SK-N-SH (cell line): ENCODE measurements around the gene SIDT2. TPM values are rescaled to one million over a fixed set of nuclear protein-coding genes. Genes with fewer than 3 reads are reported as not detected.
"Not testable (repeated sequence)": the region's sequence is repeated elsewhere in the genome, so short reads cannot be mapped to it uniquely, and the experiment has no call there.

Experiments used
- CTCF ChIA-PET: fragments of 300-600, 350-600 bp; formaldehyde crosslinking; extraction: SDS; loops from one replicate; lab custom pipeline; 2021; lab: Yijun Ruan, JAX
- POLR2A ChIA-PET: fragments of 350-600 bp; sonication (Branson Sonifier 250); formaldehyde crosslinking; extraction: SDS; loops from one replicate; lab custom pipeline; 2020; ENCODE audit warnings: antibody characterized with exemption, inconsistent platforms; lab: Yijun Ruan, JAX
- DNase-seq: peaks from one replicate; pipeline ENCODE4 v3.0.0; 2012
- H2AFZ ChIP-seq: fragments of 200-600 bp; sonication (generic); 2 replicates; pipeline ENCODE4 v1.8.1; 2016; ENCODE audit warnings: antibody characterized with exemption, mild to moderate bottlenecking, low read depth
- H3F3A ChIP-seq: fragments of 200-600 bp; sonication (generic); replicated peaks from 2 replicates; pipeline ENCODE3; 2016; ENCODE audit warnings: antibody characterized with exemption, mild to moderate bottlenecking; ENCODE audit not compliant: insufficient read depth
- H3K27ac ChIP-seq, 2 experiments: fragments of 200-500 bp in 1 of 2; fragments of 200-600 bp in 1 of 2; sonication (Bioruptor generic) in 1 of 2; sonication (generic), shearing (Covaris generic) in 1 of 2; 2 replicates each; pipeline versions ENCODE4 v1.5.1 to v1.6.1; 2014 to 2016; ENCODE audit warnings: low read depth in 2 of 2, inconsistent platforms in 1 of 2, low read length in 1 of 2, mild to moderate bottlenecking in 1 of 2, mixed read lengths in 1 of 2
- H3K27me3 ChIP-seq: fragments of 200-600 bp; sonication (generic), shearing (Covaris generic); 2 replicates; pipeline ENCODE4 v1.6.1; 2016; ENCODE audit warnings: mixed run types; ENCODE audit not compliant: insufficient read depth
- H3K36me3 ChIP-seq, 2 experiments: fragments of 200-500 bp in 1 of 2; fragments of 200-600 bp in 1 of 2; sonication (Bioruptor generic) in 1 of 2; sonication (generic) in 1 of 2; replicated peaks in 1 of 2; 2 replicates each; pipeline versions ENCODE3 to v1.5.1; 2014 to 2016; ENCODE audit warnings: low read length in 1 of 2, mild to moderate bottlenecking in 1 of 2; ENCODE audit not compliant: insufficient read depth in 2 of 2, control insufficient read depth in 1 of 2
- H3K4me1 ChIP-seq, 2 experiments: fragments of 200-500 bp in 1 of 2; fragments of 200-600 bp in 1 of 2; sonication (Bioruptor generic) in 1 of 2; sonication (generic), shearing (Covaris generic) in 1 of 2; 2 replicates each; pipeline versions ENCODE4 v1.5.1 to v1.6.1; 2014 to 2016; ENCODE audit warnings: low read depth in 1 of 2, low read length in 1 of 2, mixed run types in 1 of 2; ENCODE audit not compliant: insufficient read depth in 2 of 2, control insufficient read depth in 1 of 2
- H3K4me2 ChIP-seq: fragments of 200-600 bp; sonication (generic), shearing (Covaris generic); 2 replicates; pipeline ENCODE4 v1.6.1; 2017; ENCODE audit warnings: mixed run types
- H3K4me3 ChIP-seq, 2 experiments: fragments of 200-500 bp in 1 of 2; fragments of 200-600 bp in 1 of 2; sonication (Bioruptor generic) in 1 of 2; sonication (generic), shearing (Covaris generic) in 1 of 2; 2 replicates each; pipeline versions ENCODE4 v1.5.1 to v1.8.1; 2014 to 2016; ENCODE audit warnings: low read depth in 2 of 2, inconsistent platforms in 1 of 2, low read length in 1 of 2, mild to moderate bottlenecking in 1 of 2, mixed read lengths in 1 of 2, moderate library complexity in 1 of 2
- H3K79me2 ChIP-seq: fragments of 200-600 bp; sonication (generic); 2 replicates; pipeline ENCODE4 v1.8.1; 2017; ENCODE audit warnings: mild to moderate bottlenecking; ENCODE audit not compliant: insufficient read depth
- H3K9ac ChIP-seq: fragments of 200-600 bp; sonication (generic); 2 replicates; pipeline ENCODE4 v1.6.1; 2017; ENCODE audit warnings: mixed run types
- H3K9me2 ChIP-seq: fragments of 200-600 bp; sonication (generic); 2 replicates; pipeline ENCODE4 v1.6.1; 2017; ENCODE audit warnings: mixed run types
- H3K9me3 ChIP-seq: fragments of 200-600 bp; sonication (generic); 2 replicates; pipeline ENCODE4 v1.6.1; 2017; ENCODE audit warnings: mixed run types, mild to moderate bottlenecking, moderate library complexity
- H4K20me1 ChIP-seq: fragments of 200-600 bp; sonication (generic); 2 replicates; pipeline ENCODE4 v1.6.1; 2017; ENCODE audit warnings: mild to moderate bottlenecking, mixed run types; ENCODE audit not compliant: insufficient read depth
- EP300 ChIP-seq, 2 experiments: IDR thresholded peaks; 2 replicates each; pipeline versions ENCODE4 v1.4.0 to v1.6.1; 2012; ENCODE audit warnings: borderline replicate concordance in 1 of 2, low read depth in 1 of 2, low read length in 1 of 2
- EZH2phosphoT487 ChIP-seq: fragments of 200-600 bp; sonication (generic); IDR thresholded peaks from 2 replicates; pipeline ENCODE4 v1.6.1; 2017; ENCODE audit warnings: low read depth, mixed run types, mild to moderate bottlenecking, antibody characterized with exemption, moderate library complexity, borderline replicate concordance
- FOXJ3 ChIP-seq: sonication (generic); formaldehyde crosslinking; IDR thresholded peaks from 2 replicates; pipeline ENCODE4 v1.5.1; 2020; ENCODE audit warnings: mild to moderate bottlenecking, missing genetic modification reagents
- GABPA ChIP-seq: IDR thresholded peaks from 2 replicates; pipeline ENCODE4 v1.4.0; 2012; ENCODE audit warnings: low read depth, mild to moderate bottlenecking
- IRF3 ChIP-seq: fragments of 150-350 bp; IDR thresholded peaks from 2 replicates; pipeline ENCODE4 v1.6.1; 2016; ENCODE audit warnings: mild to moderate bottlenecking, low read depth, low read length
- MEF2A ChIP-seq: IDR thresholded peaks from 2 replicates; pipeline ENCODE4 v1.4.0; 2012; ENCODE audit warnings: low read depth, borderline replicate concordance
- NRF1 ChIP-seq: IDR thresholded peaks from 2 replicates; pipeline ENCODE4 v1.6.1; 2012; ENCODE audit warnings: low read depth, mild to moderate bottlenecking, low read length
- POLR2AphosphoS5 ChIP-seq: IDR thresholded peaks from 2 replicates; pipeline ENCODE4 v1.6.1; 2012; ENCODE audit warnings: low read depth, low read length
- REST ChIP-seq: IDR thresholded peaks from 2 replicates; pipeline ENCODE4 v1.6.1; 2012; ENCODE audit warnings: mild to moderate bottlenecking, low read depth, low read length, moderate library complexity
- TAF1 ChIP-seq: IDR thresholded peaks from 2 replicates; pipeline ENCODE4 v1.6.1; 2012; ENCODE audit warnings: low read depth, mild to moderate bottlenecking, low read length, moderate library complexity, borderline replicate concordance
- TCF12 ChIP-seq: IDR thresholded peaks from 2 replicates; pipeline ENCODE4 v1.4.0; 2012
- TEAD4 ChIP-seq: IDR thresholded peaks from 2 replicates; pipeline ENCODE4 v1.4.0; 2012; ENCODE audit warnings: mild to moderate bottlenecking, borderline replicate concordance; ENCODE audit not compliant: insufficient read depth
- YY1 ChIP-seq: IDR thresholded peaks from 2 replicates; pipeline ENCODE4 v1.4.0; 2012; ENCODE audit warnings: low read depth, mild to moderate bottlenecking
- ZBTB33 ChIP-seq: IDR thresholded peaks from 2 replicates; pipeline ENCODE4 v1.4.0; 2012; ENCODE audit warnings: low read depth, borderline replicate concordance
- WGBS: methylation state at CpG from one replicate; pipeline ENCODE4 v1.1.6; 2017; ENCODE audit warnings: low lambda C conversion rate; 5-methylcytosine and 5-hydroxymethylcytosine counted together
- polyA plus RNA-seq, 3 experiments: library from polyadenylated mRNA; depleted of rRNA; stranded (reverse); fragments of >200 nt; gene quantifications; 2 replicates each; pipeline ENCODE4 v1.2.3, GENCODE V29; 2012
- TF ChIP-seq, protein P1 (sequence below): fragments of 150-350 bp; IDR thresholded peaks from 2 replicates; pipeline ENCODE4 v1.6.1; 2017; ENCODE audit warnings: antibody characterized with exemption, low read length, low read depth, borderline replicate concordance

SIDT2 gene
- polyA plus RNA-seq, 1 of the 3 experiments (the other 2 are of a cell fraction), result 17.5 TPM

DNA sequence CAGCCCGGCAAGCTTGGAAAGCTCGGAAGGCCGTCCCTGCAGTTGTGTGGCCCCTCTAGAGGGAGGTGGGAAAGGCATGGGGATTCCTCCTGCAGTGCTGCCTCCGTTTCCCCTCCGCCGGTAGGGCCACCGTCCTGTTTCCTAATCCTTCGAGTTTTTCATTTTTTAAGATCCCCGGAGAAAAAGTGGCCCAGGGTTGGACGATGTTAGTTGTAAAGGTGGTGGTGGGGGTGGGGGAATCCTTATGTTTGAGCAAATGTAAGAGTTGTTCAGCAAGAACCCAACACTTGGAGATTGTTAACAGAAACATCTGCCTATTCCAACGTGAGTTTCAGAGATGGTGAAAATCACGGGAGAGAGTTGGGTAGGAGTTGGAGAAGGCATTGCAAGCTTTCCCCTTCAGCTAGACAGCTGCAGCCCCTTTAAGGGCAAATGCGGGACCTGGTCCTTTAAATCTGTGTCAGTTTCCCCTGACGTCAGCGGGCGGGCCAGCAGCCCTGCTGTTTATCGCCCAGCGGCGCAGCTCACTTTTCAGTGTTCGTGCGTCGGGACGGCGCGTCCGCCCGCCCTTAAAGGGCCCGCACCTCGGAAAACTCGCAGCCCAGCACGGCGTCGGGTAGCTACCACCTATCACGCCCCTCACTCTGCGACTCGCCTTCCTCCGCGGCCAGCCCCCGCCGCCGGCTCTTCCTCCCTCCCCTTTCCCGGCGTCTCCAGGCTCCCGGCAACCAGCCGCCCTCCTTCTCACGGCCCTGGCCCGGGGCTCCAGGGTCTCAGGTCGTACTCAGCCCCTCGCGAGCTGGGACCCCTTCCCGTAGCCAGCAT, at the start of gene SIDT2 (continued):
- TF ChIP-seq MEF2A, result 0 out of 2 replicates have a peak, but pooled peaks have one; percentile 10
- TF ChIP-seq, protein P1, sequence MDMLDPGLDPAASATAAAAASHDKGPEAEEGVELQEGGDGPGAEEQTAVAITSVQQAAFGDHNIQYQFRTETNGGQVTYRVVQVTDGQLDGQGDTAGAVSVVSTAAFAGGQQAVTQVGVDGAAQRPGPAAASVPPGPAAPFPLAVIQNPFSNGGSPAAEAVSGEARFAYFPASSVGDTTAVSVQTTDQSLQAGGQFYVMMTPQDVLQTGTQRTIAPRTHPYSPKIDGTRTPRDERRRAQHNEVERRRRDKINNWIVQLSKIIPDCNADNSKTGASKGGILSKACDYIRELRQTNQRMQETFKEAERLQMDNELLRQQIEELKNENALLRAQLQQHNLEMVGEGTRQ, result no peak
- TF ChIP-seq REST, result no peak
- no peak for TF ChIP-seq YY1
- TF ChIP-seq FOXJ3 (CRISPR knock-in tag), result peak; percentile 63; the same call in 1 of the 2 replicates
- no peak for TF ChIP-seq GABPA
- TF ChIP-seq TEAD4, result no peak
- TF ChIP-seq, all 33 proteins: peak for 13

DNA sequence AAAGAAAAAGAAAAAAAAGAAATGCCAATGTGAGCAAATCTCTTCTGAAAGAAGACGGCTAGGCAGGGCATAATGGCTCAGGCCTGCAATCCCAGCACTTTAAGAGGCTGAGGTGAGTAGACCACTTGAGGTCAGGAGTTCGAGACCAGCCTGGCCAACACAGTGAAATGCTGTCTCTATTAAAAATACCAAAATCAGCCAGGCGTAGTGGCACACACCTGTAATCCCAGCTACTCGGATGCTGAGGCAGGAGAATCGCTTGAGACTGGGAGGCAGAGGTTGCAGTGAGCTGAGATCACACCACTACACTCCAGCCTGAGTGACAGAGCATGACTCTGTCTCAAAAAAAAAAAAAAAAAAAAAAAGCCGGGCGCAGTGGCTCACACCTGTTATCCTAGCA, 48.1 kb upstream of the SIDT2 start:
- H3K4me3 ChIP-seq, H3K9me2 ChIP-seq, H3K27ac ChIP-seq, CTCF ChIA-PET, H3K9me3 ChIP-seq, H2AFZ ChIP-seq, POLR2A ChIA-PET, H3K4me1 ChIP-seq, H3K36me3 ChIP-seq, H3K27me3 ChIP-seq, H3K9ac ChIP-seq, H3K79me2 ChIP-seq, H4K20me1 ChIP-seq, H3K4me2 ChIP-seq, DNase-seq, H3F3A ChIP-seq: not testable (repeated sequence)
- WGBS, result 90% methylated on average over 7 of the region's 7 CpGs

- Histone ChIP-seq H3K4me1 (no peaks in the 10 kb centered on the region), H3F3A (no peaks in the 10 kb centered on the region), H3K79me2 (no peaks in the 10 kb centered on the region), H4K20me1 (no peaks in the 10 kb centered on the region), H3K27me3 (no peaks in the 10 kb centered on the region; the same call in 1 of the 2 replicates), H2AFZ (no peak overlapping the region), H3K4me3 (no peak overlapping the region), H3K9me2 (no peaks in the 10 kb centered on the region), H3K36me3 (no peaks in the 10 kb centered on the region), H3K4me2 (no peak overlapping the region), H3K27ac (no peak overlapping the region), H3K9ac (no peak overlapping the region), H3K9me3 (no peaks in the 10 kb centered on the region)
- WGBS, result 78% methylated on average over 7 of the region's 7 CpGs
- POLR2A ChIA-PET, result no interaction called here
- DNase-seq, result no peak
- CTCF ChIA-PET, result no interaction called here
- TF ChIP-seq TCF12 (no peak), FOXJ3 (CRISPR knock-in tag) (no peak), TAF1 (no peak), ZBTB33 (no peak), NRF1 (no peak), POLR2AphosphoS5 (no peak), MEF2A (no peak), TEAD4 (no peak), EZH2phosphoT487 (no peak), IRF3 (no peak), EP300 (IDR thresholded peaks at IDR 0.05; ENCODE audit: borderline replicate concordance in 1 of 2, low read depth in 1 of 2, low read length in 1 of 2) (no peak)
Observed at GRCh38 chr11:117130879-117131278, 47.7 kb upstream of the SIDT2 start.
